ENCODE measurements around the gene PTRHD1. TPM values are rescaled to one million over a fixed set of nuclear protein-coding genes. Genes with fewer than 3 reads are reported as not detected.
A peak's percentile ranks its signal among the peaks of the same experiment; 100 is the strongest.

The PTRHD1 gene
- total and polyA plus RNA-seq, 2 of the 8 experiments (the other 6 are each of a cell fraction or from before 2014, with no cell fraction given): 46.2 to 91.9 TPM

- peaks cover 2 to 19% (median 5%) of the 10 kb centered on the region in 4 experiments; a peak in 5 of 8 replicates for H3K36me3 ChIP-seq (ENCODE audit: control insufficient read depth in 2 of 4, insufficient read depth in 4 of 4, low read length in 3 of 4)
- peaks cover 12% of the 10 kb centered on the region for H3K79me1 ChIP-seq (ENCODE audit: low read depth, low read length)
- H4K8ac ChIP-seq (ENCODE audit: extremely low read depth, insufficient read depth, low read length): peak overlapping the region; percentile 100; the same call in 1 of the 2 replicates
- CTCF ChIA-PET (ENCODE audit: partially characterized antibody): interaction anchor here (0.6 to 4.0 kb wide), 9 partner anchors 9 to 383 kb away, joined by 3 to 37 read pairs (median 4); no protein-coding TSS in a partner anchor
- no peak overlapping the region for H2BK20ac ChIP-seq (ENCODE audit: low read length)
- no peak overlapping the region; the same call in 1 of the 2 replicates for H3K18ac ChIP-seq (ENCODE audit: extremely low read depth, low read length)
- H3K23ac ChIP-seq (ENCODE audit: insufficient read length): no peak overlapping the region
- no peak overlapping the region for H2AFZ ChIP-seq (ENCODE audit: low read length)
- H3K4me2 ChIP-seq (ENCODE audit: insufficient read depth in 1 of 2, low read depth in 2 of 2, low read length in 2 of 2): peak overlapping the region; percentile 88 to 93
- H3K56ac ChIP-seq (replicated peaks; ENCODE audit: insufficient read length, low read depth, low read length): peak overlapping the region; percentile 32
- peak overlapping the region; percentile 20 for H4K91ac ChIP-seq (replicated peaks; ENCODE audit: insufficient read length, low read length)
- peaks cover 0 to 7% (median 6%) of the 10 kb centered on the region in 4 experiments; a peak in 4 of 7 replicates for H3K4me1 ChIP-seq (replicated peaks in 1 of 4; ENCODE audit: control insufficient read depth in 3 of 4, insufficient read depth in 4 of 4, low read length in 3 of 4)
- DNase-seq (ENCODE audit: low read depth in 1 of 2, low spot score in 2 of 2) (no peak), FAIRE-seq (no peak)
- H3K14ac ChIP-seq (ENCODE audit: insufficient read length): no peak overlapping the region
- H4K20me1 ChIP-seq (replicated peaks in 1 of 2; ENCODE audit: control insufficient read depth in 1 of 2, insufficient read depth in 2 of 2, low read length in 2 of 2): peaks cover 0 to 5% of the 10 kb centered on the region in 2 experiments
- no peak overlapping the region for H2BK120ac ChIP-seq (replicated peaks; ENCODE audit: low read depth, low read length)
- no peak for TF ChIP-seq PHF8 (conservative IDR thresholded peaks at IDR 0.05; ENCODE audit: low read depth, low read length)
- TF ChIP-seq, protein P1, sequence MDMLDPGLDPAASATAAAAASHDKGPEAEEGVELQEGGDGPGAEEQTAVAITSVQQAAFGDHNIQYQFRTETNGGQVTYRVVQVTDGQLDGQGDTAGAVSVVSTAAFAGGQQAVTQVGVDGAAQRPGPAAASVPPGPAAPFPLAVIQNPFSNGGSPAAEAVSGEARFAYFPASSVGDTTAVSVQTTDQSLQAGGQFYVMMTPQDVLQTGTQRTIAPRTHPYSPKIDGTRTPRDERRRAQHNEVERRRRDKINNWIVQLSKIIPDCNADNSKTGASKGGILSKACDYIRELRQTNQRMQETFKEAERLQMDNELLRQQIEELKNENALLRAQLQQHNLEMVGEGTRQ (IDR thresholded peaks at IDR 0.05; ENCODE audit: low read length): 0 out of 2 replicates have a peak, but pooled peaks have one; percentile 1
- peaks cover 19 to 40% of the 10 kb centered on the region in 2 experiments for H3K79me2 ChIP-seq (ENCODE audit: control insufficient read depth in 1 of 2, insufficient read depth in 2 of 2, low read length in 2 of 2)
- peak overlapping the region; percentile 77; the same call in 1 of the 2 replicates for H2BK12ac ChIP-seq (ENCODE audit: low read depth, low read length)
- POLR2A ChIA-PET (ENCODE audit: partially characterized antibody): interaction anchor here (0.7 to 2.0 kb wide), 20 partner anchors 9 to 382 kb away, joined by 3 to 22 read pairs (median 4); no protein-coding TSS in a partner anchor
- H3K23me2 ChIP-seq (ENCODE audit: low read depth, low read length): peaks cover 8% of the 10 kb centered on the region; the same call in 1 of the 2 replicates
- peak overlapping the region; percentile 100 for H2BK5ac ChIP-seq (ENCODE audit: low read depth, low read length)
- H4K5ac ChIP-seq (ENCODE audit: insufficient read length, low read depth, low read length): peak overlapping the region; percentile 57
- no peak overlapping the region for H2BK15ac ChIP-seq (ENCODE audit: low read length)
- peak overlapping the region; percentile 100 for H3K27ac ChIP-seq (ENCODE audit: low read depth, low read length)
- peak overlapping the region; percentile 74 to 98 (median 86) for H3K4me3 ChIP-seq (ENCODE audit: extremely low read depth in 1 of 4, insufficient read depth in 2 of 4, low read depth in 3 of 4, low read length in 4 of 4)
- no peaks in the 10 kb centered on the region for H3K9me3 ChIP-seq (ENCODE audit: insufficient read depth in 2 of 2, low read depth in 1 of 2, low read length in 1 of 2)
- peak overlapping the region; percentile 55 to 100 (median 90) for H3K9ac ChIP-seq (replicated peaks in 1 of 4; ENCODE audit: extremely low read depth in 1 of 4, low read depth in 3 of 4, low read length in 3 of 4)
- no peak overlapping the region for H2AK5ac ChIP-seq (ENCODE audit: low read depth, low read length)
- peak overlapping the region; percentile 87 for H3K4ac ChIP-seq (replicated peaks; ENCODE audit: insufficient read length, low read depth, low read length)
- WGBS, 2 experiments (ENCODE audit: extremely low coverage in 1 of 2, insufficient coverage in 1 of 2, insufficient read length in 1 of 2, insufficient replicate concordance in 2 of 2, low coverage in 1 of 2, low lambda C conversion rate in 2 of 2, missing lambda C conversion rate in 1 of 2): 6% methylated on average over 6 of the region's 6 CpGs; no CpG with 5 or more reads in 1 of the 2 experiments
- no peaks in the 10 kb centered on the region for H3K27me3 ChIP-seq (replicated peaks in 1 of 4; ENCODE audit: control insufficient read depth in 3 of 4, extremely low read depth in 1 of 4, insufficient read depth in 3 of 4, low read length in 3 of 4)
Observed at GRCh38 chr2:24792542-24792873, 683 bp downstream of the PTRHD1 start.
